Pancreas (tissue), 10 donors: ENCODE data around the gene C1orf35. TPM values are rescaled to one million over a fixed set of nuclear protein-coding genes. Genes with fewer than 3 reads are reported as not detected.

Experiments used
- ATAC-seq, 4 donors: fragments of 200-7000 bp; cut with Tn5 transposase; one replicate each; pipeline versions ENCODE4 v1.8.0 to v1.9.1; 2020; ENCODE audit warnings: mild to moderate bottlenecking in 4 of 4, moderate library complexity in 4 of 4
- DNase-seq, 6 donors: peaks; one replicate each; pipeline ENCODE4 v3.0.0-alpha.2; 2020
- FAIRE-seq: peaks from 2 replicates; lab custom pipeline; 2012; peaks lifted over from hg19 to GRCh38; lab: Jason Lieb, UNC
- H3K27ac ChIP-seq, 4 donors: fragments of 200-600 bp; sonication (generic); 1 replicate in 3 of 4; 2 replicates in 1 of 4; pipeline versions ENCODE4 v1.5.0 to v1.8.0; 2020
- H3K27me3 ChIP-seq, 4 donors: fragments of 200-600 bp; one replicate each; pipeline ENCODE4 v1.8.0; 2021
- H3K36me3 ChIP-seq, 3 donors: fragments of 200-600 bp; sonication (generic) in 1 of 3; one replicate each; pipeline versions ENCODE4 v1.5.0 to v1.8.0; 2020 to 2021
- H3K4me1 ChIP-seq, 3 donors: fragments of 200-600 bp; one replicate each; pipeline ENCODE4 v1.8.0; 2021
- H3K4me3 ChIP-seq, 4 donors: fragments of 200-600 bp; sonication (generic) in 2 of 4; one replicate each; pipeline versions ENCODE4 v1.5.0 to v1.8.0; 2020 to 2021
- H3K9me3 ChIP-seq, 4 donors: fragments of 200-600 bp; one replicate each; pipeline ENCODE4 v1.8.0; 2021
- CTCF ChIP-seq, 4 donors: fragments of 200-600 bp; sonication (generic) in 3 of 4; IDR thresholded peaks; one replicate each; pipeline versions ENCODE4 v1.5.0 to v1.8.0; 2021; ENCODE audit warnings: antibody characterized with exemption in 4 of 4
- WGBS, 2 donors: extraction: QIAGEN DNeasy Blood & Tissue Kit; methylation state at CpG; one replicate each; pipeline ENCODE4 v1.1.7; 2013; 5-methylcytosine and 5-hydroxymethylcytosine counted together
- intact Hi-C, 3 donors: fragments of 100-400 bp; cut with DNase I; formaldehyde crosslinking; loops; one replicate each; pipeline versions ENCODE4 v1.11.1 to v1.14.2; 2022
- polyA plus RNA-seq, 2 donors: library from polyadenylated mRNA; stranded (reverse); fragments of 200-250 nt; gene quantifications; one replicate each; pipeline ENCODE4 v1.2.3, GENCODE V29; 2013
- total RNA-seq, 6 donors: library from RNA; stranded (reverse); fragmentation: NEBNext Ultra II Directional in 4 of 6; extraction: Animal tissue kit (Norgen Biotek cat#: 25700) in 4 of 6; gene quantifications; one replicate each; pipeline versions ENCODE4 v1.2.1 to v1.2.4, GENCODE V29; 2021 to 2023
- donor health status: healthy with polysubstance abuse.
- donor health status: DM: no; HTN: no; CAD: no; lungs with moderate emphysema.
- donor health status: DM: no; HTN: no; CAD: no.
- donor health status: control.
- donor health status: control.
- donor health status: Bipolar disorder and iron deficiency.
- donor health status: DM: yes; HTN: yes; CAD: no.
- donor health status: DM: no; HTN: no; CAD: no.
- donor health status: DM: no; HTN: no; CAD: no.
- donor health status: DM: yes; HTN: yes; CAD: no.

The C1orf35 gene
- total and polyA plus RNA-seq, 8 donors, result 6.3 to 33.2 (median 8.3) TPM

GRCh38 chr1:228089519-228090380 is 13.4 kb downstream of the C1orf35 start:
- no peak for FAIRE-seq
- intact Hi-C loops, result no loop called here
- DNase-seq, result peak in 3 of 6 donors; percentile 32 to 66 (median 46)

GRCh38 chr1:228088586-228089498 is 14.3 kb downstream of the C1orf35 start:
- intact Hi-C loops, result no loop called here
- Histone ChIP-seq H3K4me1 (peaks cover 69 to 83% (median 79%) of the 10 kb centered on the region in 3 donors), H3K9me3 (no peaks in the 10 kb centered on the region), H3K4me3 (peak overlapping the region in 1 of 4 donors; percentile 15), H3K36me3 (no peaks in the 10 kb centered on the region), H3K27ac (peak overlapping the region in 1 of 4 donors; percentile 44), H3K27me3 (no peaks in the 10 kb centered on the region)
- ATAC-seq (no peak), FAIRE-seq (no peak), DNase-seq (peak in 1 of 6 donors; percentile 51)
- 39 to 47% methylated on average over 21 of the region's 21 CpGs for WGBS, 2 donors
- no peak for TF ChIP-seq CTCF (IDR thresholded peaks at IDR 0.05)

More at GRCh38 chr1:228089519-228090380, 13.4 kb downstream of the C1orf35 start:
- Histone ChIP-seq H3K27me3 (no peaks in the 10 kb centered on the region), H3K36me3 (no peaks in the 10 kb centered on the region), H3K4me3 (peak overlapping the region in 2 of 4 donors; percentile 8 to 20), H3K27ac (peak overlapping the region in 1 of 4 donors; percentile 44), H3K4me1 (peaks cover 64 to 76% (median 73%) of the 10 kb centered on the region in 3 donors), H3K9me3 (no peaks in the 10 kb centered on the region)
- WGBS, 2 donors, result 32 to 39% methylated on average over 12 of the region's 12 CpGs
- TF ChIP-seq CTCF (IDR thresholded peaks at IDR 0.05), result no peak
- peak; percentile 7 to 28 (median 8) for ATAC-seq

- peaks cover 69 to 83% (median 76%) of the 10 kb centered on the region in 3 donors for H3K4me1 ChIP-seq
- H3K4me3 ChIP-seq, result peak overlapping the region in 1 of 4 donors; percentile 15
- ATAC-seq (peak in 1 of 4 donors; percentile 3), DNase-seq (peak in 3 of 6 donors; percentile 40 to 51 (median 46)), FAIRE-seq (no peak)
- peak overlapping the region in 2 of 4 donors; percentile 6 to 46 for H3K27ac ChIP-seq
- H3K27me3 ChIP-seq, result no peaks in the 10 kb centered on the region
- no peaks in the 10 kb centered on the region for H3K36me3 ChIP-seq
- 28 to 33% methylated on average over 7 of the region's 7 CpGs for WGBS, 2 donors
- no peak for TF ChIP-seq CTCF (IDR thresholded peaks at IDR 0.05)
- intact Hi-C loops, result no loop called here
- H3K9me3 ChIP-seq, result no peaks in the 10 kb centered on the region
Observed at GRCh38 chr1:228087771-228088251, 15.3 kb downstream of the C1orf35 start.

GRCh38 chr1:228085287-228085951 is 17.7 kb downstream of the C1orf35 start:
- Histone ChIP-seq H3K36me3 (no peaks in the 10 kb centered on the region), H3K4me3 (peak overlapping the region in 2 of 4 donors; percentile 85 to 96), H3K4me1 (peaks cover 60 to 75% (median 63%) of the 10 kb centered on the region in 3 donors), H3K27ac (peak overlapping the region in 3 of 4 donors; percentile 13 to 99 (median 65)), H3K27me3 (no peaks in the 10 kb centered on the region), H3K9me3 (no peaks in the 10 kb centered on the region)
- intact Hi-C loops, result no loop called here
- ATAC-seq (no peak), DNase-seq (peak in 2 of 6 donors; percentile 18 to 50), FAIRE-seq (no peak)
- no peak for TF ChIP-seq CTCF (IDR thresholded peaks at IDR 0.05)
- 4 to 8% methylated on average over 6 of the region's 6 CpGs for WGBS, 2 donors
